Activated B cell treated with CpG ODN at 0.5 μM for 24 hours (primary cell): ENCODE data around the gene IVNS1ABP. TPM values are rescaled to one million over a fixed set of nuclear protein-coding genes. Genes with fewer than 3 reads are reported as not detected.
A peak's percentile ranks its signal among the peaks of the same experiment; 100 is the strongest.
"Not testable (repeated sequence)": the region's sequence is repeated elsewhere in the genome, so short reads cannot be mapped to it uniquely, and the experiment has no call there.

Source experiments
- ATAC-seq: fragments of 200-7000 bp; cut with Tn5 transposase; one replicate; pipeline ENCODE4 v1.10.0; 2021; ENCODE audit warnings: low read depth, mild to moderate bottlenecking, moderate library complexity
- CTCF ChIA-PET: fragments of 350-600 bp; sonication (Branson Sonifier 250); formaldehyde crosslinking; loops from one replicate; lab custom pipeline; 2021; ENCODE audit warnings: antibody characterized with exemption; lab: Charles Lee
- POLR2A ChIA-PET: fragments of 350-600 bp; sonication (Branson Sonifier 250); formaldehyde crosslinking; loops from one replicate; lab custom pipeline; 2021; ENCODE audit warnings: antibody characterized with exemption; lab: Charles Lee
- DNase-seq: peaks from one replicate; pipeline ENCODE4 v3.0.0; 2022
- H3K27ac Mint-ChIP-seq: one replicate; pipeline ENCODE4 v1.8.0; 2020; ENCODE audit warnings: mixed read lengths
- H3K27me3 Mint-ChIP-seq: one replicate; pipeline ENCODE4 v1.8.0; 2021; ENCODE audit warnings: mixed read lengths
- H3K36me3 Mint-ChIP-seq: one replicate; pipeline ENCODE4 v1.8.0; 2021; ENCODE audit warnings: low read depth, mixed read lengths
- H3K4me1 Mint-ChIP-seq: one replicate; pipeline ENCODE4 v1.8.0; 2021; ENCODE audit warnings: mixed read lengths
- H3K4me3 Mint-ChIP-seq: one replicate; pipeline ENCODE4 v1.8.0; 2020; ENCODE audit warnings: mild to moderate bottlenecking, mixed read lengths
- H3K9me3 Mint-ChIP-seq: one replicate; pipeline ENCODE4 v1.8.0; 2020; ENCODE audit warnings: mixed read lengths
- CTCF ChIP-seq: fragments of 200-600 bp; IDR thresholded peaks from one replicate; pipeline ENCODE4 v1.8.0; 2022; ENCODE audit warnings: antibody characterized with exemption, mild to moderate bottlenecking
- intact Hi-C: fragments of 100-400 bp; cut with micrococcal nuclease; formaldehyde crosslinking; loops from one replicate; pipeline ENCODE4 v1.15.1; 2024
- total RNA-seq: library from RNA; stranded (reverse); gene quantifications from 2 replicates; pipeline ENCODE4 v1.2.3, GENCODE V29; 2022

The IVNS1ABP gene
- total RNA-seq, 1 donor from 2014 or later, result 149 TPM

DNA sequence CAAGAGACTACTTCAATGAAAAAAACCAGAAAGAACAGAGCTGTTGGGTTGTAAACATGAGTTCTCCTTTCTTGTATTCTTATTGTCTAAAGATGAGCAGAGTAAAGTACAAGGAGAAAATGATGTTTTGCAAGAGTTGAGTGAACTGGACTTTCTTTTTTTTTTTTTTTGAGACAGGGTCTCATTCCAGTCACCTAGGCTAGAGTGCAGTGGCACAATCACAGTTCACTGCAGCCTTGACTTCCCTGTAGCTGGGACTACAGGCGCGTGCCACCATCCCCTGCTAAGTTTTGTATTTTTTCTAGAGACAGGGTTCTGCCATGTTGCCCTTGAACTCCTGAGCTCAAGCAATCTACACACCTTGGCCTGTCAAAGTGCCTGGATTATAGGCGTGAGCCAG is 7.1 kb upstream of the IVNS1ABP start:
- POLR2A ChIA-PET, result no interaction called here
- no peak for TF ChIP-seq CTCF
- DNase-seq (no peak), ATAC-seq (no peak)
- Mint-ChIP-seq H3K27me3 (no peaks in the 10 kb centered on the region), H3K36me3 (no peaks in the 10 kb centered on the region), H3K4me1 (no peaks in the 10 kb centered on the region), H3K27ac (no peak overlapping the region), H3K4me3 (no peak overlapping the region), H3K9me3 (peaks cover 2% of the 10 kb centered on the region)
- CTCF ChIA-PET, result interaction anchor here (0.6 to 1.5 kb wide), 3 partner anchors 328 to 357 kb away, joined by 3 to 4 read pairs (median 3); no protein-coding TSS in a partner anchor
- intact Hi-C loops, result no loop called here

GRCh38 chr1:185322636-185323035 is 5.6 kb upstream of the IVNS1ABP start:
- no peak overlapping the region for H3K4me3 Mint-ChIP-seq
- H3K27me3 Mint-ChIP-seq, result no peaks in the 10 kb centered on the region
- CTCF ChIA-PET, result no interaction called here
- peaks cover 9% of the 10 kb centered on the region for H3K4me1 Mint-ChIP-seq
- no peak overlapping the region for H3K27ac Mint-ChIP-seq
- POLR2A ChIA-PET, result no interaction called here
- peaks cover 2% of the 10 kb centered on the region for H3K9me3 Mint-ChIP-seq
- H3K36me3 Mint-ChIP-seq, result no peaks in the 10 kb centered on the region
- ATAC-seq, result no peak
- no peak for TF ChIP-seq CTCF
- intact Hi-C loops, result no loop called here
- DNase-seq, result no peak

- H3K27me3 Mint-ChIP-seq, intact Hi-C loops, POLR2A ChIA-PET, H3K9me3 Mint-ChIP-seq, H3K4me3 Mint-ChIP-seq, ATAC-seq, H3K36me3 Mint-ChIP-seq, CTCF ChIA-PET, H3K27ac Mint-ChIP-seq, DNase-seq: not testable (repeated sequence)
- H3K4me1 Mint-ChIP-seq, result peaks cover 12% of the 10 kb centered on the region
Measured at GRCh38 chr1:185321653-185322221, 4.7 kb upstream of the IVNS1ABP start.

DNA sequence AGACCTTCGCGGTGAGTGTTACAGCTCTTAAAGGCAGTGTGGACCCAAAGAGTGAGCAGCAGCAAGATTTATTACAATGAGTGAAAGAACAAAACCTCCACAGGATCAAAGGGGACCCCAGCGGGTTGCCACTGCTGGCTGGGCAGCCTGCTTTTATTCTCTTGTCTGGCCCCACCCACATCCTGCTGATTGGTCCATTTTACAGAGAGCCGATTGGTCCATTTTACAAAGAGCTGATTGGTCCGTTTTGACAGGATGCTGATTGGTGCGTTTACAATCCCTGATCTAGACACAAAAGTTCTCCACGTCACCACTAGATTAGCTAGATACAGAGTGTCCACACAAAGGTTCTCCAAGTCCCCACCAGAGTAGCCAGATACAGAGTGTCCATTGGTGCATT is 4.1 kb upstream of the IVNS1ABP start:
- H3K27ac Mint-ChIP-seq, CTCF ChIA-PET, H3K4me3 Mint-ChIP-seq, DNase-seq, H3K27me3 Mint-ChIP-seq, POLR2A ChIA-PET, ATAC-seq, intact Hi-C loops, H3K36me3 Mint-ChIP-seq, H3K9me3 Mint-ChIP-seq: not testable (repeated sequence)
- H3K4me1 Mint-ChIP-seq, result peaks cover 12% of the 10 kb centered on the region

DNA sequence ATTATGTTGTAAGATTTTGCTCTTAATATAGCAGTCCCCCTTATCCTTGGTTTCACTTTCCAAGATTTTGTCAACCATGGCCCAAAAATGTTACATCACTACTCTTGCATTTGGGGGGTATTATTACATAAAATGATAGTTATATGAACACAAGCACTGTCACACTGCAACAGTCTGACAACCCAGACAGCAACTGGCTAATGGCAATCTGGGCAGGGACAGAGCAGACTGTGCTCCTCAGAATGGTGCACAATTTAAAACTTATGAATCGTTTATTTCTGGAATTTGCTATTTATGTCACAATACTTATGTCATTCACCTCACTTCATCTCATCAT is 2.1 kb upstream of the IVNS1ABP start:
- ChIA-PET CTCF (interaction anchor here (4.1 kb wide), 1 partner anchor 351 kb away, joined by 49 read pairs; no protein-coding TSS in a partner anchor), POLR2A (interaction anchor here (2.9 to 3.7 kb wide), 2 partner anchors 87 to 247 kb away, joined by 15 to 23 read pairs; no protein-coding TSS in a partner anchor)
- Mint-ChIP-seq H3K27me3 (no peaks in the 10 kb centered on the region), H3K27ac (no peak overlapping the region), H3K4me3 (no peak overlapping the region), H3K36me3 (peaks cover 14% of the 10 kb centered on the region), H3K9me3 (peaks cover 2% of the 10 kb centered on the region), H3K4me1 (peaks cover 30% of the 10 kb centered on the region)
- no peak for DNase-seq
- ATAC-seq, result no peak
- TF ChIP-seq CTCF, result no peak
- intact Hi-C loops, result loop anchor here (10.0 kb wide), 1 partner anchor 206 kb away; no protein-coding TSS in a partner anchor

GRCh38 chr1:185318431-185319138 is 1.5 kb upstream of the IVNS1ABP start:
- peak overlapping the region; percentile 97 for H3K4me3 Mint-ChIP-seq
- peak overlapping the region; percentile 98 for H3K27ac Mint-ChIP-seq
- DNase-seq, result no peak
- ChIA-PET POLR2A (interaction anchor here (0.8 to 3.7 kb wide), 20 partner anchors 8 to 1057 kb away, joined by 3 to 81 read pairs (median 24); partner anchors contain the start of genes SWT1, TPR and TRMT1L), CTCF (interaction anchor here (1.2 to 4.1 kb wide), 7 partner anchors 20 to 376 kb away, joined by 4 to 49 read pairs (median 8); no protein-coding TSS in a partner anchor)
- no peak for TF ChIP-seq CTCF
- intact Hi-C loops, result loop anchor here (10.0 kb wide), 1 partner anchor 206 kb away; no protein-coding TSS in a partner anchor
- no peaks in the 10 kb centered on the region for H3K27me3 Mint-ChIP-seq
- peaks cover 14% of the 10 kb centered on the region for H3K36me3 Mint-ChIP-seq
- no peak for ATAC-seq
- H3K9me3 Mint-ChIP-seq, result peaks cover 2% of the 10 kb centered on the region
- H3K4me1 Mint-ChIP-seq, result peaks cover 36% of the 10 kb centered on the region
